ENCODE measurements around the gene TARM1.
"Not testable (repeated sequence)": the region's sequence is repeated elsewhere in the genome, so short reads cannot be mapped to it uniquely, and the experiment has no call there.

The TARM1 gene

DNA sequence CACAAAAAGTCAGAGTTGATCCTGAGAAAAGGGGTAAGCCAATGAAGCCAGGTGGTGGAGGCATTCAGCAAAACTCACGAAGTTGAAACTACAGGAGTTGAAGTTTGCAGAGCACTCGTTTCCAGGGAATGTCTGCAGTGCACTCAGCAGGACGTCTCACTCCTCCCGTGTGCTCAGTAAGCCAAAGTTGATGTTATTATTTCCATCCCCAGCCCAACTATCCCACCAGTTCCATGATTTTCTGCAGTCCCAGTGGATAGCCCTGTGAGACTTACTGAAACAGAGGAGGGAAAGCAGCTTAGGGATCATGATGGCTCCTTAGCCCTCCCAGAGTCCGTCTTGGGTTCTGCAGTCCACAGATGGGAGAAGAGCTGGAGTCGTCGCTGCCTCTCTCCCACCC, at the start of gene TARM1:
TARM1 (minus strand) TSS at position 334 of the 400 bp plus-strand sequence; CDS start at position 309, 25 bp downstream.
- DNase-seq = no peak

GRCh38 chr19:54129617-54129996, 48.4 kb upstream of the TARM1 start:
- DNase-seq = no peak

DNA sequence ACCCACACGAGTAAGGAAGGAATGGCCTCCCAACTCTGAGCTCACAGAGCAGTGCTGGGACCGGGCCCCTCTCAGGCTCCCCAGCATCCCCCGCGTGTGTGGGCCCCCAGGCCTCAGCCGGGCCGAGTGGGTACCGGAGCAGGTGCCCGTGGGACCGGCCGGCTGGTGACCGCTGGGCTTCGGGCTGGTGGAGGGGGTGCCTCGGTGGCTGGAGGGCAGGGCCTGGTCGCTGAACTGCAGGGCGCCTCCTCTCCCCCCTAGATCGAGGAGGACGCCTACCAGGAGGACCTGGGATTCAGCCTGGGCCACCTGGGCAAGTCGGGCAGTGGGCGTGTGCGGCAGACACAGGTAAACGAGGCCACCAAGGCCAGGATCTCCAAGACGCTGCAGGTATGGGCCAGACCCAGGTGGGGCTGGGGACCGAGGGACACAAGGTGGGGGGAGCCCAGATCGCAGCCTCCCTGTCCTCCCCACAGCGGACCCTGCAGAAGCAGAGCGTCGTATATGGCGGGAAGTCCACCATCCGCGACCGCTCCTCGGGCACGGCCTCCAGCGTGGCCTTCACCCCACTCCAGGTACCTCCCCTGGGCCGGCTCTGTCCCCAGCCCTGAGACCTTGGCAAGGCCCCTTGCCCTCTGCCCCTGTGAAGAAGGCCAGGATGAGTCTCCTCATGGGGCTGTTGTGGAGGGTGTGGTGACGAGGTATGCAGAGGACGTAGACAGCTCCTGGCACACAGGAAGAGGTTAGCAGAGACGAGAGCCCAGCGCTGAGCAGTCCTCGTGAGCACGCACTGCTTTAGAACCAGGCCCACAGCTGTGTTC, 47.8 kb upstream of the TARM1 start:
- DNase-seq = no peak

- no peak for DNase-seq
Observed at GRCh38 chr19:54128441-54128725, 47.2 kb upstream of the TARM1 start.

- DNase-seq = no peak
Observed at GRCh38 chr19:54127688-54128440, 46.7 kb upstream of the TARM1 start.

GRCh38 chr19:54125713-54126112, 44.5 kb upstream of the TARM1 start:
- DNase-seq = no peak

- DNase-seq = no peak
Observed at GRCh38 chr19:54124393-54124792, 43.2 kb upstream of the TARM1 start.

GRCh38 chr19:54123682-54124081, 42.5 kb upstream of the TARM1 start:
- no peak for DNase-seq

- no peak for DNase-seq
Observed at GRCh38 chr19:54121259-54121658, 40.1 kb upstream of the TARM1 start.

DNA sequence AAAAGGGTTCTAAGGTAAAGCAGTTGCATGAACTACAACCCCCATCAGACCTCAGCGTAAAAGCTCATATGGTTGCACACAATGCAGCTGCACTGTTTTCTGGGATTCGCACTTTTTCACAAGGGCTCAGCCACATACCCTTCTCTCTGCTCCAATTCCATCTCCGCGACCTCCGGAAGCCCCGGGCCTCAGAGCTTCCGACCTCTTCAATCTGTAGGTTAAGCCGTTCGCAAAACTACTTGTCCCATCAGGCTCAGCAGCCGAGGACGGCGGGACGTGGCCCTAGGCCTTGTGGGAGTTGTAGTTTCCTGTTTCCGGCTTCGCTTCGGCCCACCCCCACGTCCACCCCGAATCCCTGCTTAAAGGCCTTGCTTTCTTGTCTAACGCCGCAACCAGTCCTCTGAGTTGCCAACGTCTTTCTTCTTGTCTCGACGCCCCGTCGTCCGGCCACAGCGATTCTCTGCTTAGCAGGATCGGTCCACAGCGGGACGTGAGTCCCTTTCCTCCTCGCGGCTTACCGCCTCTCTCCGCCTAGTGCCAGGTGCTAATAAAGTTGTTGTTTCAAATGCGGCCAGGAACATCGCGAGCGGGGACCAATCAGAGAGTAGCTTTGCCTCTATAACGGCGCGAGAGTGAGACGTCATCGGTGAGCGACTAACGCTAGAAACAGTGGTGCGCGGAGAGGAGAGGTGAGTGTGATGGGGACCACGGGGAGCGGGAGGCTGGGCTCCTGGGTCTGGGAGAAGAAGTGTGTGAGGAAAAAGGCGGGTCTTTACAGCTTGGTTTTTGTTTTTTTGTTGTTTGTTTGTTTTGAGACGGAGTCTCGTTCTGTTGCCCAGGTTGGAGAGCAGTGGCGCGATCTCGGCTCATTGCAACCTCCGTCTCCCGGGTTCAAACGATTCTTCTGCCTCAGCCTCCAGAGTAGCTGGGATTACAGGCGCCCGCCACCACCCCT, 34.2 kb upstream of the TARM1 start, which contains the start of the genes PRPF31 and TFPT:
PRPF31 (plus strand) TSS at position 646 of the 955 bp plus-strand sequence. CDS start 2,525 bp downstream, outside the sequence.
TFPT (minus strand) TSS at position 549 of the 955 bp plus-strand sequence; CDS start at position 161, 388 bp downstream.
- DNase-seq = peak; percentile 91

DNA sequence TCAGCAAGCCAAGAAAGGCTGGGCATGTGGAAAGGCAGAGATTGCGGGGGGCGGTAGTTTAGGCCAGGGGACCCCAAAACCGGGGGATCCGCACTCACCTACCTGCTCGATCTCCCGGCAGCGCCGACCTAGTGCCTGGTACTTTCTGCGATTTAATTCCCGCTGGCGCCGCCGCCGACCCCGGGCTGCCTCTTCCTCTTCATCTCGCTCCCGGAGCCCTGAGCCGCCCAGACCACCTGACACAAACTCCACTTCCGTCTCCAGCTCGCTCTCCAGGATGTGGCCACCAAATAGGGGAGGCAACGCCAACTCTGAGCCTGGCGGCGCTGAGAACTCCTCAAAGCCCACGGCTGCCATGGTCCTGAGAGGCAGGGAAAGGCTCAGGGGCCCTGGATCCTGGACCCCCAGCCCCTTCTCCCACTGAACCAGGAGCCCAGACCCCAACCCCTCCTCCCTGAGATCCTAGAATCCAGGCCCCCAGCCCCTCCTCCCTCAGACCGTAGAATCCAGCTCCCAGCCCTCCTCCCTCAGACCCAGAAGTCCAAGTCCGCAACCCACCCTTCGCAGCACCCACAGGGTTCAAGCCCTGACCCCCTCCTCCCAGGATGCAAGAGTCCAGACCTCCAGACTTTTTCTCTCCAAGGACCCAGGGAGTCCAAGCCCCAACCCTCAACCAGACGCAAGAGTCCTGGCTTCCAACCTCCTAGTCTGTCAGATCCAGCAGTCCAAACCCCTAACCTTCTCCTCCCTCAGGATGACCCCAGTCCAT, 33.4 kb upstream of the TARM1 start:
- DNase-seq = no peak

GRCh38 chr19:54109651-54110050, 28.5 kb upstream of the TARM1 start:
- no peak for DNase-seq

- DNase-seq = no peak
Observed at GRCh38 chr19:54108496-54108895, 27.3 kb upstream of the TARM1 start.

DNA sequence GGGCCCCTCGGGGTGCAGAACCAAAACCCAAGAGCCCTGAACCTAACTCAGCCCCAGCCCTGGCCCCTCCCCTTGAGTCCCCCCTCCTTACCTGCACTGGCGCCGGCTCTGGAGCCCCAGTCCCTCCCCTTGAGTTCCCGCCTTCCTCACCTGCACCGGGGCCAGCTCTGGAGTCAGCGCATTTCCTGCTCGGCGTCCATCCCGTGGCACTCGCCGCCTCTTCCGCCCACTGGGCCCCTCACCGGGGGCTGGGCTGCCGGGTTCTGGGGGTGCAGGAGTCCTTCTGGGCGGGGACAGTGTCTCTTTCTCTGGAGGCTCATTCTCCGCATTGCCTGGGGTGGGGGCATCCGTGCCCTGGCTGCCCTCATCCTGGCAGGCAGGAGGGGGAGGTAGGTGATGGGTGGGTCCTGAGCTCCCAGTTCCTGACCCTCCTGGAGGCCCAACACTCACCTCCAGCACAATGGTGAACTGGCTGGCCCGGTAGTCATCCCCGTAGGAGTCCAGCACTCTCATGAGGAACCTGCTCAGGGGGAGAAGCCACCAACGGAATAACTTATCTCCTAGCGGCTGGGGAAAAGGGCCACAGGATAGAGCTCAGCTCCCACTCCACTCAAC, 26.8 kb upstream of the TARM1 start:
- no peak for DNase-seq

- DNase-seq = no peak
Observed at GRCh38 chr19:54106716-54107115, 25.6 kb upstream of the TARM1 start.

DNA sequence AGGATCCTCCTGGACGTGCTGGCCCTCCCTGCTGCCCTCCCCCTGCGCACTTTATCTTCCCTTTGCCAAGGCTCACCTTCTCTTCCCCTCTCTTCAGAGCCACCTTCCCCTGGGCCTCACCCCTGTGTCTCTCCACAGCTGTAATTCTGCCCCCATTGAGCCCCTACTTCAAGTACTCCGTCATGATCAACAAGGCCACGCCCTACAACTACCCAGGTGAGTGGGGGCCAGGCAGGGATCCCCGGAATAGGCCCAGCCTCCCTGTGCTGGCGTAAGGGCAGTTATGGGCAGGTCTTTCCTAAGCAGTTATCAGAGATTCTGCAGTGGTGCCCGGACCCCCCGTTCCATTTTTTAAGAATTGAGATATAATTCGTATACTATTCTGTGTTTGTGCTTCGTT, 24.6 kb upstream of the TARM1 start:
- DNase-seq = no peak

- no peak for DNase-seq
Observed at GRCh38 chr19:54104998-54105715, 24.0 kb upstream of the TARM1 start.

GRCh38 chr19:54102421-54103169, 21.4 kb upstream of the TARM1 start, which contains the start of gene NDUFA3:
TSS of gene NDUFA3 (plus strand) at chr19:54102855. CDS start at chr19:54102879, 24 bp downstream.
- DNase-seq = peak; percentile 92

- DNase-seq = no peak
Observed at GRCh38 chr19:54100561-54100960, 19.4 kb upstream of the TARM1 start, which contains the start of gene OSCAR. TSS of gene OSCAR (minus strand) at chr19:54100803. CDS start at chr19:54100792, 11 bp downstream.

DNA sequence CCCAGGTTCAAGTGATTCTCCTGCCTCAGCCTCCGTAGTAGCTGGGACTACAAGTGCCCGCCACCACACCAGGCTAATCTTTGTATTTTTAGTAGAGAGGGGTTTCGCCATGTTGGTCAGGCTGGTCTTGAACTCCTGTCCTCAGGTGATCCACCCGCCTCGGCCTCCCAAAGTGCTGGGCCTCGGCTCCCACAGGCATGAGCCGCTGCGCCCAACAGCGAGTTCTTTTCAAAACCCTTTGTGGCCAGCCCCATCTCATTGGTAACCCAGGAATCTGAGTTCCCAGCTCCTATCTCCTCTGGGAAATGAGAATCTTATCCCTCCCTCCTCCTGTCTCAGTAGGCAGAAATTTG, 18.7 kb upstream of the TARM1 start:
- not testable (repeated sequence) for DNase-seq
